GM18909 (cell line): ENCODE results near the gene NECTIN2.

Experiments
- ATAC-seq: cut with Tn5 transposase; IDR thresholded peaks from one replicate; pipeline ENCODE4 v1.9.1; 2021; ENCODE audit warnings: mild to moderate bottlenecking; ENCODE audit not compliant: unreplicated experiment, poor library complexity

NECTIN2 gene

GRCh38 chr19:44845612-44846454, at the start of gene NECTIN2:
Gene NECTIN2 (plus strand): TSS chr19:44846297. CDS start chr19:44846526, 229 bp downstream.
- no peak for ATAC-seq

- ATAC-seq = no peak
Measured at GRCh38 chr19:44796701-44797115, 49.4 kb upstream of the NECTIN2 start.

GRCh38 chr19:44799627-44800346, 46.3 kb upstream of the NECTIN2 start:
- no peak for ATAC-seq

GRCh38 chr19:44800461-44800860, 45.6 kb upstream of the NECTIN2 start:
- peak; percentile 67 for ATAC-seq

- no peak for ATAC-seq
Measured at GRCh38 chr19:44803442-44804428, 42.4 kb upstream of the NECTIN2 start.

- ATAC-seq = no peak
Measured at GRCh38 chr19:44806291-44806690, 39.8 kb upstream of the NECTIN2 start.

GRCh38 chr19:44807162-44807561, 38.9 kb upstream of the NECTIN2 start:
- ATAC-seq = no peak

- ATAC-seq = no peak
Measured at GRCh38 chr19:44807652-44808462, 38.2 kb upstream of the NECTIN2 start.

- no peak for ATAC-seq
Measured at GRCh38 chr19:44808463-44809371, 37.4 kb upstream of the NECTIN2 start, which contains the start of gene BCAM. Gene BCAM (plus strand): TSS chr19:44809103. CDS start chr19:44809125, 22 bp downstream.

- ATAC-seq = no peak
Measured at GRCh38 chr19:44809577-44810233, 36.4 kb upstream of the NECTIN2 start.

- no peak for ATAC-seq
Measured at GRCh38 chr19:44810234-44811121, 35.6 kb upstream of the NECTIN2 start.

GRCh38 chr19:44811122-44811419, 35.0 kb upstream of the NECTIN2 start:
- ATAC-seq = no peak

GRCh38 chr19:44812142-44812718, 33.9 kb upstream of the NECTIN2 start:
- ATAC-seq = no peak

- no peak for ATAC-seq
Measured at GRCh38 chr19:44813070-44813840, 32.8 kb upstream of the NECTIN2 start.

- ATAC-seq = no peak
Measured at GRCh38 chr19:44813841-44814470, 32.1 kb upstream of the NECTIN2 start.

GRCh38 chr19:44814517-44814916, 31.6 kb upstream of the NECTIN2 start:
- no peak for ATAC-seq
